Measurements from ENCODE around the gene OR1Q1.

- no peak for TF ChIP-seq CTCF (IDR thresholded peaks at IDR 0.05)
- no peak for TF ChIP-seq POLR2A (IDR thresholded peaks at IDR 0.05)
- TF ChIP-seq POLR2AphosphoS5 (IDR thresholded peaks at IDR 0.05) = no peak
- no peak for TF ChIP-seq EP300 (IDR thresholded peaks at IDR 0.05; ENCODE audit: low read depth)
Measured at GRCh38 chr9:122572456-122572855, 42.1 kb upstream of the OR1Q1 start.
